ENCODE data around the gene TCF12.

The TCF12 gene

DNA sequence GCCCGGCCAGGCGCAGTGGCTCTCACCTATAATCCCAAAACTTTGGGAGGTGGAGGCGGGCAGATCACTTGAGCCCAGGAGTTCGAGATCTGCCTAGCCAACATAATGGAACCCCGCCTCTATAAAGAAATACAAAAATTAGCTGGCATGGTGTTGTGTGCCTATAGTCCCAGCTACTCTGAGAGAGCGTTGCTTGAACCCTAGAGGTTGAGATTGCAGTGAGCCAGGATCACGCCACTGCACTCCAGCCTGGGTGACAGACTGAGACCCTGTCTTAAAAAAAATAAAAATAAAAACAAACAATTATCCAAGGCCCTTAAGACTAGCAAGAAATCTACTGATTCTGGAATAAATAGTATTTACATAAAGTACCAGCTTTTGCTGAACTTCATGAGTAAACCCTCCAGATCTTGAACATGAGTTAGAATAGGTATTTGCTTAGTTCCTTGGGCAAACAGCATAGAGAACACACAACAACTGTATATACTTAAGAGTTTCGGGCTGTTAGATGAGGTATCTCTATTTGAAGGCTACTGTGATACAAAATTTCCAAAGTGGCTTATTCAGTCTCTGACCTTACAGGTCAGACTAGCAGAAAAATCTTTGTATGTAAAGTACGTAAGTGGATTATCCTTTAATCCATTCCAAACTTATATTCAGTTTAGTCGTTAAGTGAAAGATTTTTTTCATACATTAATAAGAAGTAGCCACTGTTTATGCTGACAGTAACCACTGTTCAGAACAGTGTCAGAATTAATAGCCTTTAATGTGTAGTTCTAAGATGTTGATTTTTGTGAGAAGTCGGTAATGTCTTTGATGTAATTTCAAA is 286.8 kb downstream of the TCF12 start:
- Histone ChIP-seq H3K27me3 (ENCODE audit: insufficient read depth, poor library complexity, severe bottlenecking) (no peaks in the 10 kb centered on the region), H3K27ac (replicated peaks) (no peak overlapping the region), H3K4me3 (replicated peaks; ENCODE audit: insufficient read depth, low read length) (no peak overlapping the region)
- DNase-seq (ENCODE audit: low read depth in 1 of 2, low spot score in 1 of 2) = no peak
- TF ChIP-seq REST (IDR thresholded peaks at IDR 0.05; ENCODE audit: insufficient replicate concordance, low read depth) (no peak), POLR2AphosphoS5 (IDR thresholded peaks at IDR 0.05; ENCODE audit: low read depth) (no peak), SPI1 (IDR thresholded peaks at IDR 0.05; ENCODE audit: borderline replicate concordance, low read depth) (no peak), GABPA (IDR thresholded peaks at IDR 0.05; ENCODE audit: low read depth) (no peak)
- TF ChIP-seq, protein P1, sequence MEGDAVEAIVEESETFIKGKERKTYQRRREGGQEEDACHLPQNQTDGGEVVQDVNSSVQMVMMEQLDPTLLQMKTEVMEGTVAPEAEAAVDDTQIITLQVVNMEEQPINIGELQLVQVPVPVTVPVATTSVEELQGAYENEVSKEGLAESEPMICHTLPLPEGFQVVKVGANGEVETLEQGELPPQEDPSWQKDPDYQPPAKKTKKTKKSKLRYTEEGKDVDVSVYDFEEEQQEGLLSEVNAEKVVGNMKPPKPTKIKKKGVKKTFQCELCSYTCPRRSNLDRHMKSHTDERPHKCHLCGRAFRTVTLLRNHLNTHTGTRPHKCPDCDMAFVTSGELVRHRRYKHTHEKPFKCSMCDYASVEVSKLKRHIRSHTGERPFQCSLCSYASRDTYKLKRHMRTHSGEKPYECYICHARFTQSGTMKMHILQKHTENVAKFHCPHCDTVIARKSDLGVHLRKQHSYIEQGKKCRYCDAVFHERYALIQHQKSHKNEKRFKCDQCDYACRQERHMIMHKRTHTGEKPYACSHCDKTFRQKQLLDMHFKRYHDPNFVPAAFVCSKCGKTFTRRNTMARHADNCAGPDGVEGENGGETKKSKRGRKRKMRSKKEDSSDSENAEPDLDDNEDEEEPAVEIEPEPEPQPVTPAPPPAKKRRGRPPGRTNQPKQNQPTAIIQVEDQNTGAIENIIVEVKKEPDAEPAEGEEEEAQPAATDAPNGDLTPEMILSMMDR (IDR thresholded peaks at IDR 0.05; ENCODE audit: insufficient read depth, low read length) = no peak

DNA sequence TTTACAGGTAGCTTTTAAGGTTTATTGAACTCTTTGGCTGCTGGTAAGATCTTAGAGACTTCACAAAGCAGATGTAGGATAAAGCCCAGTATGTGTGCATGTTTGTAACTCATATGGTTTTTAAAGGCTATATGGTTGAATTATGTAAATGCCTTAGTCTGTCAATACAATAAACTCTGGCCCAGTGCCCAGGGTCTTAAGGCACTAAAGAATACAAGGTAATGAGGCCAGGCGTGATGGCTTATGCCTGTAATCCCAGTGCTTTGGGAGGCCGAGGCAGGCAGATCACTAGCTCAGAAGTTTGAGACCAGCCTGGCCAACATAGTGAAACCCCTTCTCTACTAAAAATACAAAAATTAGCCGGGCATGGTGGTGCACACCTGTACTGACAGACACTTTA is 287.6 kb downstream of the TCF12 start:
- no peak for TF ChIP-seq REST (IDR thresholded peaks at IDR 0.05; ENCODE audit: insufficient replicate concordance, low read depth)
- TF ChIP-seq SPI1 (IDR thresholded peaks at IDR 0.05; ENCODE audit: borderline replicate concordance, low read depth) = no peak
- TF ChIP-seq GABPA (IDR thresholded peaks at IDR 0.05; ENCODE audit: low read depth) = no peak
- TF ChIP-seq, protein P1 (IDR thresholded peaks at IDR 0.05; ENCODE audit: insufficient read depth, low read length) = no peak
- TF ChIP-seq POLR2AphosphoS5 (IDR thresholded peaks at IDR 0.05; ENCODE audit: low read depth) = no peak
- no peak overlapping the region for H3K4me3 ChIP-seq (replicated peaks; ENCODE audit: insufficient read depth, low read length)
- no peak overlapping the region for H3K27ac ChIP-seq (replicated peaks)
- H3K27me3 ChIP-seq (ENCODE audit: insufficient read depth, poor library complexity, severe bottlenecking) = no peaks in the 10 kb centered on the region
- no peak for DNase-seq (ENCODE audit: low read depth in 1 of 2, low spot score in 1 of 2)

- DNase-seq (ENCODE audit: low read depth in 1 of 2, low spot score in 1 of 2) = peak; percentile 18 to 36
- H3K27me3 ChIP-seq (ENCODE audit: insufficient read depth, poor library complexity, severe bottlenecking) = no peaks in the 10 kb centered on the region
- H3K4me3 ChIP-seq (replicated peaks; ENCODE audit: insufficient read depth, low read length) = no peak overlapping the region
- H3K27ac ChIP-seq (replicated peaks) = no peak overlapping the region
- TF ChIP-seq POLR2AphosphoS5 (IDR thresholded peaks at IDR 0.05; ENCODE audit: low read depth) = no peak
- no peak for TF ChIP-seq SPI1 (IDR thresholded peaks at IDR 0.05; ENCODE audit: borderline replicate concordance, low read depth)
- TF ChIP-seq, protein P1 (IDR thresholded peaks at IDR 0.05; ENCODE audit: insufficient read depth, low read length) = no peak
- TF ChIP-seq REST (IDR thresholded peaks at IDR 0.05; ENCODE audit: insufficient replicate concordance, low read depth) = no peak
These were observed 295.4 kb downstream of the TCF12 start for GRCh38 chr15:57213862-57214261.

All from HL-60 (cell line).